Measurements from ENCODE around the gene DDTL. TPM values are rescaled to one million over a fixed set of nuclear protein-coding genes. Genes with fewer than 3 reads are reported as not detected.
"Not testable (repeated sequence)": the region's sequence is repeated elsewhere in the genome, so short reads cannot be mapped to it uniquely, and the experiment has no call there.

DDTL gene
- polyA plus RNA-seq: 1.7 TPM

DNA sequence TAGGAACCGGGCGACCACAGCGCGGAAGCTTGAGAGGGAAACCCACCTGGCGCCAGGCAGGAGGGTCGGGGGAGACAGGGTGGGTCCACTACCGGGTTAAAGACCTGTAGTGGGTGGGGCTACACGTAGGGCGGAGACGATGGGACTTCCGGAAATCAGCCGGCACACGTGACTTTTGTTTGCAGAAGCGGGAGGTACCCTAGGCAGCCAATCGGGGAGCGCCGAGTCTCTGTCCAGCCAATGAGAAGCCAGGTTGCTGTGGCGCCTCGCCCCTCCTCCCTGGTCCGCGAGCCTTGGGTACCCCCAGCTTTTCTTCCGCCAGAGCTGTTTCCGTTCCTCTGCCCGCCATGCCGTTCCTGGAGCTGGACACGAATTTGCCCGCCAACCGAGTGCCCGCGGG lies at the start of gene DDTL:
Gene DDTL, plus strand, starts transcription at position 321 of the 400 bp plus-strand sequence. Its CDS starts 27 bp downstream, at position 348.
- H3K4me1 Mint-ChIP-seq: peaks cover 0 to 20% (median 8%) of the 10 kb centered on the region in 3 donors
- H3K9me3 Mint-ChIP-seq, H3K36me3 Mint-ChIP-seq, H3K4me3 Mint-ChIP-seq, H3K27ac Mint-ChIP-seq, H3K27me3 Mint-ChIP-seq: not testable (repeated sequence)

DNA sequence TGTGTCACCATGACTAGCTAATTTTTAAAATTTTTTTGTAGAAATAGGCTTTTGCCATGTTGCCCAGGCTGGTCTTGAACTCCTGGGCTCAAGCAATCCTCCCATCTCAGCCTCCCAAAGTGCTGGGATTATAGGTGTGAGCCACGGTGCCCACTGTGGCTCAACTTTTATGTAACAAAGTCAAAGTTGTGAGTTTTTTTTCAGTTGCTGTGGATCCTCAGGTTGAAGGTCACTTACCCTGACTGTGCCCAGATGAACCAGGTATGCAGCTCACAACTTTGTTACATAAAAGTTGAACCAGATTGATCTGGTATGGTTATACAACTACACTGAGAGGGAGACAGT lies 46.4 kb upstream of the DDTL start:
- H3K36me3 Mint-ChIP-seq: peaks cover 15% of the 10 kb centered on the region
- H3K4me3 Mint-ChIP-seq, H3K9me3 Mint-ChIP-seq, H3K27me3 Mint-ChIP-seq, H3K4me1 Mint-ChIP-seq, H3K27ac Mint-ChIP-seq: not testable (repeated sequence)

GRCh38 chr22:23921586-23922201 lies 45.0 kb upstream of the DDTL start:
- not testable (repeated sequence) for H3K4me3 Mint-ChIP-seq, H3K4me1 Mint-ChIP-seq, H3K27me3 Mint-ChIP-seq, H3K27ac Mint-ChIP-seq
- Mint-ChIP-seq H3K36me3 (peaks cover 23% of the 10 kb centered on the region), H3K9me3 (peaks cover 4 to 11% (median 7%) of the 10 kb centered on the region in 3 donors)

DNA sequence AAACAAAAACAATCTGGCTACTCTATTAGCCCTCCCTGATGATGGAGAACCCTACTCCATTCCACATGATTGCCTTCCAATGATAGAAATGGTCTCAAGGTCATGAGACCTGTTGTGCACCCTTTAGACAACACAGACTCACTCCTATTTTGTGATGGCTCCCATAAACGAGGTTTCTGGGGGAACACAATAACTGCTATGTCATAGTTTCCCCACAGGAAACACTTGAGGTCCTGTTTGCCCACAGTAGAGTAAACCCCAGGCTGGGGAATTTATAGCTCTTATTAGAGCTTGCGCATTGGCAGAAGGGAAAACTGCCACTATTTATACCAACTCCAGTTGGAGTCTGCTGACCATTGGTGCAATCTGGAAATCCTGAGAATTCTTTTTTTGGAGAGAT lies 43.8 kb upstream of the DDTL start:
- peaks cover 24% of the 10 kb centered on the region for H3K36me3 Mint-ChIP-seq
- H3K9me3 Mint-ChIP-seq: peaks cover 6 to 11% (median 7%) of the 10 kb centered on the region in 3 donors
- no peak overlapping the region for H3K27ac Mint-ChIP-seq
- H3K27me3 Mint-ChIP-seq: no peaks in the 10 kb centered on the region
- H3K4me3 Mint-ChIP-seq: no peak overlapping the region
- H3K4me1 Mint-ChIP-seq: peaks cover 0 to 4% (median 0%) of the 10 kb centered on the region in 3 donors

DNA sequence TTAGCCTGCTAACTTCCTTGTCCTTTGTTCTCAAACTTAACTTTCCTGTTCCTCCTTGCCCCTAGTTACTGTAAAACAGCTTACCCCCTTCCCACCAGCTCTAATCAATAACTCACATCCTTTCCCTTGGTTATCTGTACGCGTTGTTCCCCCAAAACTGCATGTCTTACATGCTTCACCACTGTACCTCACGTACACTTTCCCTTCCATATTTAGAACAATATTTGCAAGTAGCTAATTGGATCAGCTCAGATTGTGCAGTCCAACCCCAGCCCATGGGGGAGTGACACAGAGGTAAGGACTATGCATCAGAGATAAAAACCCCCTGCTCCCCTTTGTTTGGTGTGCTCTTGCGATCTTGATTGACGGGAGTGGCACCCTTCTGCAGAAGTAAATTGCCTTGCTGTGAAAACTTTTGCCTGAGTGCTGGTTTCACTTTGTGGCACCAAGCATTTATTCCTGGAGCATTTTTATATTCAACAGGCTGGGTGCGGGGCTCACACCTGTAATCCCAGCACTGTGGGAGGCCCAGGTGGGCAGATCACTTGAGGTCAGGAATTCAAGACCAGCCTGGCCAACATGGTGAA lies 41.6 kb upstream of the DDTL start:
- Mint-ChIP-seq H3K36me3 (peaks cover 24% of the 10 kb centered on the region), H3K27me3 (no peaks in the 10 kb centered on the region), H3K4me1 (peaks cover 3 to 12% (median 4%) of the 10 kb centered on the region in 3 donors), H3K4me3 (no peak overlapping the region), H3K9me3 (peaks cover 6 to 11% (median 7%) of the 10 kb centered on the region in 3 donors), H3K27ac (no peak overlapping the region)

DNA sequence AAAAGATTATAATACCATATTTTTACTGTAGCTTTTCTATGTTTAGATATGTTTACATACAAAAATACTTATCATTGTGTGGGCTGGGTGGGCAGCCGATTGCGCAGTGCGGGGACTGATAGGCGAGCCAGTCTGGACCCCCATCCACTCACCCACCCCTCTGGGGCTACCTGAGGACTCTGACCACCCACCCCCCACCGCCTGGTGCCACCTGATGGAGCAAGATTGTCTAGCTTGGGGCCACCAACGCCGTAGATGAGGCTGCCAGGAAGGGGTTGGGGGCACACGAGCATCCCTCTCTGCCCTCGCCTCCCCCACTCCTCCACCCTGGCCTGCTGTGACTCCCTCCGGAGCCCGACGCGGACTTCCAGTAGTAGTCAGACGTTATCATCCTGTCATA lies 40.1 kb upstream of the DDTL start:
- H3K4me1 Mint-ChIP-seq: peaks cover 3 to 12% (median 4%) of the 10 kb centered on the region in 3 donors
- no peak overlapping the region for H3K27ac Mint-ChIP-seq
- no peaks in the 10 kb centered on the region for H3K27me3 Mint-ChIP-seq
- H3K9me3 Mint-ChIP-seq: peaks cover 7 to 11% (median 7%) of the 10 kb centered on the region in 3 donors
- H3K36me3 Mint-ChIP-seq: peaks cover 25% of the 10 kb centered on the region
- H3K4me3 Mint-ChIP-seq: no peak overlapping the region

DNA sequence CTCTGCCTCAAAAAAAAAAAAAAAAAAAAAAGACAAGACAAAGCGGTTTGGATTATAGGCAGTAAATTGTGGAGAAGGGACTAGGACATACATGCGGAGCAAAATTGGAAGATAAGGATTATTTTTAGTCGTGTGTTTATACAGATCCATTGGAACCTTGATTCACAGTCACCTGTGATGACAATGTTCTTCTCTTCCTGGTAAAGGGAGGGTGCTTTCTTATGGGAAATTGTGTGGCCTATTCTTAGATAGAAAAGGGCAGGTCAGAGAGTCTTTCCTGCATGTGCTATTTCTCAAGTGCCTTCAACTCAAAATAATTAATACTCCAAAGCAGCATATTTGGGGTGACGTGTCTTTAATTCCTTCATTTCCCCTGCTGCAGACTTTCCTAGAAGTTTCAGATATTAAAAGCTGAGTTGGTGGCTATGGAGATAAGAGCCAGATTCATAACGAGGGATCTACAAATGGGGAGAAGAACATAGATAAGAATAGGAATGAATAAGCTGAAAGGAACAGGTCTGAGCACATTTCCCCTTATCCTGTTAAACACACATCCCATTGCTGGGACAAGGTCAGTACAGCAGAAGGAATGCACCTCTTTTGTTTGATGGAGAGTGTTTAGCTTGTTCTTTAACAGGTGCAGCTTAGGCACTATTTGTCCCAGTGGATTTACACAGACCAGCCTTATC lies 28.2 kb upstream of the DDTL start:
- Mint-ChIP-seq H3K27ac (no peak overlapping the region), H3K9me3 (no peaks in the 10 kb centered on the region), H3K4me3 (no peak overlapping the region), H3K36me3 (no peaks in the 10 kb centered on the region), H3K4me1 (no peaks in the 10 kb centered on the region), H3K27me3 (no peaks in the 10 kb centered on the region)

GRCh38 chr22:23939017-23939357 lies 27.7 kb upstream of the DDTL start:
- no peak overlapping the region for H3K27ac Mint-ChIP-seq
- no peaks in the 10 kb centered on the region for H3K9me3 Mint-ChIP-seq
- H3K36me3 Mint-ChIP-seq: no peaks in the 10 kb centered on the region
- no peaks in the 10 kb centered on the region for H3K27me3 Mint-ChIP-seq
- H3K4me1 Mint-ChIP-seq: no peaks in the 10 kb centered on the region
- H3K4me3 Mint-ChIP-seq: no peak overlapping the region

DNA sequence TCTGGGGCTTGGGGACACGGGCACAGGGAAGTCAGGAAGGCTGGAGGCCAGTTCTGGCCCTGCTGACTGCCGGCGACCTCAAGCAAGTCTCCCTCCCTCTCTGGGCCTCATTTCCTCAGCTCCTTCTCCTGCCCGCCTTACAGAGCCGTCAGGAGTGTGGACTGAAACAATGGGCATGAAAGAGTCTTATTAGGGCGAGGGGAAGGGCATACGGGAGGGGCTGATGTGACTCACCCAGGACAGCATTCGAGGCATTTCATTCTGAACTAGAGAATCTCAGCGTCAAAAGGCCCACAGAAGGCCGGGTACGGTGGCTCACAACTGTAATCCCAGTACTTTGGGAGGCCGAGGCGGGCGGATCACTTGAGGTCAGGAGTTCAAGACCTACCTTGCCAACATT lies 26.5 kb upstream of the DDTL start:
- H3K27ac Mint-ChIP-seq, H3K4me1 Mint-ChIP-seq, H3K4me3 Mint-ChIP-seq, H3K9me3 Mint-ChIP-seq, H3K27me3 Mint-ChIP-seq, H3K36me3 Mint-ChIP-seq: not testable (repeated sequence)

DNA sequence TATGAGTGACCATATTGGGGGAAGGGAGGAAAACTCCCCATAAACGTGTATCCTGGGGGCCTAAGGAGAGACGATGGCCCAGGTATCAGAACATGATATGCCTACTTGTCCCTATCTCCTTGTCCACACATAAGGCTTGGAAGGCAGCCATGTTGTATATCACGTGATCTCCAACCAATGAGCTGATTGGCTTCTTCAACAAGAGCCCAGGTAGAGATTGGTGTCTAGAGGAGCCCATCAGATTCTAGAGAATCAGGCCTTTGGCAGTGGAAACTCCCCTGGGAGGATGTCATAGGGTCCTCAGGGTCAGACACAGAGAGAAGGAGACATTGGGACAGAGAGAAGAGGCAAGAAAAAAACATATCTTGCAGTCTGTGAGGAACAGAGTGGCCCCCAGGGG lies 19.3 kb upstream of the DDTL start:
- H3K9me3 Mint-ChIP-seq: not testable (repeated sequence)

DNA sequence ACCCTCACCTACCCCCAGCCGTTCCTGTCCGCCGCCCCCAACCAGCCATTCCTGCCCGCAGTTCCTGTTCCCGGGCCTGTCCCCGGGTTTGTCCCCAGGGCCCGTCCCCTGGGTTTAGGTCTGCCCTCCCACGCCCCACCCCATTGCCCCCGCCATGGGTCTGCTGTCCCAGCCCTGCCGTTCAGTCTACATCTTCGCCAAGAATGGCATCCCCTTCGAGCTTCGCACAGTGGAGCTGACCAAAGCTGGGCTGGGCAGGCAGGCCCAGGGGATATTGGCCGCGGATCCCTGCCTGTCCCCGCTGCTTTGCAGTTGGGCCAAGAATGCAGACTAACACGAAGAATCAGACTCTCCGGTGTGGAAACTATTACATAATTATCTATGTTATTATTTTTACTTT lies 16.9 kb upstream of the DDTL start:
- H3K4me1 Mint-ChIP-seq, H3K36me3 Mint-ChIP-seq, H3K4me3 Mint-ChIP-seq, H3K27me3 Mint-ChIP-seq, H3K27ac Mint-ChIP-seq, H3K9me3 Mint-ChIP-seq: not testable (repeated sequence)

More for the DNA sequence above, 19.3 kb upstream of the DDTL start:
- H3K27ac Mint-ChIP-seq, H3K36me3 Mint-ChIP-seq, H3K4me3 Mint-ChIP-seq, H3K27me3 Mint-ChIP-seq, H3K4me1 Mint-ChIP-seq: not testable (repeated sequence)

GRCh38 chr22:23951383-23951782 lies 15.3 kb upstream of the DDTL start:
- H3K4me1 Mint-ChIP-seq, H3K9me3 Mint-ChIP-seq, H3K27ac Mint-ChIP-seq, H3K27me3 Mint-ChIP-seq, H3K4me3 Mint-ChIP-seq, H3K36me3 Mint-ChIP-seq: not testable (repeated sequence)

DNA sequence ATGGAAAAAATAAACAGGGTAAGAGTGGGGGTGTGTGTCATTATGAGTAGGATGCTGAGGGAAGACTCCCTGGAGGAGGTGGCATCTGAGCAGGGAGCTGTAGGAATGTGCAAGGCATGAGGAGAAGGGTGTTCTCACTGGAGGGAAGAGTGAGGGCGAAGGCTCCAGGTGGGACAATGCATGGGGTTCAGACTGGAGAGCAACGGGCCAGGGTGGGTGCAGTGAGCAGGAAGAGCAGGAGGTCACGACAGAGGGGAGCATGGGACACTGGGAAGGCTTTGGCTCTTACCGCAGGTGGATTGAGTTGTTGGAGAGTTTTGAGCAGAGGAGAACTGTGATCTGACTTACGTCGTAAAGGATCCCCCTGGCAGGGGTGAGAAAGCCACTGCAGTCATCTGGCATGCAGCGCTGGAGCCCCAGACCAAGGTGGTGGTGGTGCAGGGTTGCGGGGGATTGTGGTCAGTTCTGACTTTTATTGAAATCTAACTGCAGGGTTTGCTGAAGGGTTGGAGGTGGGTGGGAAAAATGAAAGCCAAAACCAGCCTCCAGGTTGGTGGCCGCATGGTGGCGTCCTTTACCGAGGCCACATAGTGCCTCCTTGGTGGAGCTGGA lies 13.8 kb upstream of the DDTL start:
- peak overlapping the region in 1 of 4 donors; percentile 61 for H3K4me3 Mint-ChIP-seq
- not testable (repeated sequence) for H3K36me3 Mint-ChIP-seq, H3K4me1 Mint-ChIP-seq, H3K27me3 Mint-ChIP-seq, H3K9me3 Mint-ChIP-seq, H3K27ac Mint-ChIP-seq

- H3K27ac Mint-ChIP-seq, H3K27me3 Mint-ChIP-seq, H3K36me3 Mint-ChIP-seq, H3K4me1 Mint-ChIP-seq, H3K9me3 Mint-ChIP-seq, H3K4me3 Mint-ChIP-seq: not testable (repeated sequence)
Observed at GRCh38 chr22:23953485-23953884, 13.2 kb upstream of the DDTL start.

DNA sequence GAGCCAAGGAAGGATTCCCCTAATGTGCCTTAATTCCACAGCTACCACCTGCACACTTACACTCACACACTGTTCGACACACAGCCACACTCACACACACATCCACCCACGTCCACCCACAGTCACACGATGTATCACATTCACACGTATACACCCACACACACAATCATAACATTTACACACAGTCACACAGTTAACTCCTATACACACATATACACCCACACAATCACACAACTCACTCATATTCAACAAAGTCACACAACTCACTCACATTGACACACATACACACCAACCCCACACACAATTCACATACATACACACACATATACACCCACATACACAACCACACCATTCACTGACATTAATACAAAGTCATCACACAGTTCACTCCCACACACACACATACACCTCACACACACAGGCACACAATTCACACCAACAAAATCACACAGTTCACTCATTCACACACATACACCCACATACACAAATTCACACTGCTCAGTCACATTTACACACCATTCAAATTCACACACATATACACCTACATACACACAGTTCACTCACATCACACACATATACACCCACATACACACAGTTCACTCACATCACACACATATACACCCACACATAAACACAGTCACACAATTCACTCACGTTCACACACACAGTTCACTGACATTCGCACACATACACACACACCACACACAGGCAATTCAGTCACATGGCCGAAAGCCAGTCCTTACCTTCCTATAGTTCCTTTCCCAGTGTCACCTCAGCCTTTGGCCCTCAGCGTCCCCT lies 12.3 kb upstream of the DDTL start:
- not testable (repeated sequence) for H3K27me3 Mint-ChIP-seq, H3K4me1 Mint-ChIP-seq, H3K36me3 Mint-ChIP-seq, H3K4me3 Mint-ChIP-seq, H3K9me3 Mint-ChIP-seq
- H3K27ac Mint-ChIP-seq: peak overlapping the region in 1 of 3 donors; percentile 3

Data from IgD-negative memory B cell (primary cell).